Sigmoid colon (tissue), 7 donors: Measurements from ENCODE around the gene DSCAML1. TPM values are rescaled to one million over a fixed set of nuclear protein-coding genes. Genes with fewer than 3 reads are reported as not detected.
"Not testable (repeated sequence)": the region's sequence is repeated elsewhere in the genome, so short reads cannot be mapped to it uniquely, and the experiment has no call there.

Source experiments
- DNase-seq: peaks from one replicate; pipeline ENCODE4 v3.0.0-alpha.2; 2019
- H3K27ac ChIP-seq, 4 donors: fragments of 200-600 bp; sonication (generic); one replicate each; pipeline ENCODE4 v1.5.1; 2016 to 2019; ENCODE audit warnings: mild to moderate bottlenecking in 1 of 4
- H3K27me3 ChIP-seq, 3 donors: fragments of 200-600 bp; sonication (generic); one replicate each; pipeline ENCODE4 v1.5.1; 2019; ENCODE audit warnings: mild to moderate bottlenecking in 1 of 3
- H3K36me3 ChIP-seq, 4 donors: fragments of 200-600 bp; sonication (generic); one replicate each; pipeline ENCODE4 v1.5.1; 2016 to 2019
- H3K4me1 ChIP-seq, 4 donors: fragments of 200-600 bp; sonication (generic); one replicate each; pipeline ENCODE4 v1.5.1; 2017 to 2019
- H3K4me3 ChIP-seq, 4 donors: fragments of 200-600 bp; sonication (generic); one replicate each; pipeline ENCODE4 v1.5.1; 2017 to 2019; ENCODE audit warnings: mild to moderate bottlenecking in 2 of 4, moderate library complexity in 1 of 4
- H3K9me3 ChIP-seq, 4 donors: fragments of 200-600 bp in 3 of 4; sonication (generic) in 3 of 4; one replicate each; pipeline versions ENCODE4 v1.5.1 to v1.6.1; 2013 to 2019
- EP300 ChIP-seq, 4 donors: sonication (generic); formaldehyde crosslinking; IDR thresholded peaks; one replicate each; pipeline ENCODE4 v1.6.1; 2017; ENCODE audit warnings: antibody characterized with exemption in 4 of 4
- POLR2A ChIP-seq, 2 donors: fragments of 450-650 bp; IDR thresholded peaks; one replicate each; pipeline ENCODE4 v1.6.1; 2016; ENCODE audit warnings: antibody characterized with exemption in 2 of 2, mild to moderate bottlenecking in 2 of 2, moderate library complexity in 2 of 2
- POLR2AphosphoS5 ChIP-seq, 4 donors: sonication (generic); formaldehyde crosslinking; IDR thresholded peaks; one replicate each; pipeline ENCODE4 v1.6.1; 2017; ENCODE audit warnings: antibody characterized with exemption in 4 of 4
- WGBS, 2 donors: extraction: QIAGEN DNeasy Blood & Tissue Kit; methylation state at CpG; one replicate each; pipeline ENCODE4 v1.1.7; 2013; 5-methylcytosine and 5-hydroxymethylcytosine counted together
- intact Hi-C: fragments of 100-400 bp; cut with DNase I; formaldehyde crosslinking; loops from one replicate; pipeline ENCODE4 v1.15.1; 2023
- polyA plus RNA-seq, 3 donors: library from polyadenylated mRNA; stranded (reverse); fragments of 200-250 nt; gene quantifications; one replicate each; pipeline ENCODE4 v1.2.3, GENCODE V29; 2013
- total RNA-seq, 4 donors: library from RNA; depleted of rRNA; stranded (reverse); fragments of >200 nt; gene quantifications; one replicate each; pipeline ENCODE4 v1.1.0, GENCODE V29; 2016
- TF ChIP-seq, protein P1 (sequence below), 4 experiments: fragments of 450-650 bp in 3 of 4; fragments of 200-600 bp in 1 of 4; IDR thresholded peaks; one replicate each; pipeline ENCODE4 v1.5.1; 2016 to 2019; ENCODE audit warnings: antibody characterized with exemption in 4 of 4, mild to moderate bottlenecking in 3 of 4, moderate library complexity in 2 of 4
- donor health status: healthy with polysubstance abuse.
- donor health status: Bipolar disorder and iron deficiency.
- donor health status: healthy.

DSCAML1 gene
- total and polyA plus RNA-seq, 7 donors, result under 0.01 to 7.5 (median 1.2) TPM

DNA sequence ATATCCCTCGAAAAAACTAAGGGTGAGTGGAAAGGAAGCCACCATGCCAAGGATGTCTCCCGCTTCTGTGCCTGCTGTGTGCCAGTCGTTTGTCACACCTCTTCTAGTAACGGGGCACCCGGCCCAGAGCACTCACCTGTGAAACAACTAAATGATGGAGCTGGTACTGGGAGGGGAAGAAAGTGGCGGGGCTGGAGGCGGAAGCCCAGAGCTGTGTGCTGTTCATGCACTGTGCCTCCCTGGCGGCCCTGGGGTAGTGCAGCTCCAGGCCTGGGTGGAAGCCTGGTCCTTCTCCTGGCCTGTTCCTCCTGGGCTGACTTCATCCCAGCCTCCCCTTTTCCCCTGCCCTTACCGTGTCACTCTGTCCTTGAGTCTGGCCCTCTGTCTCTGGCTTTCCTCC, 339.2 kb downstream of the DSCAML1 start:
- Histone ChIP-seq H3K4me1 (no peaks in the 10 kb centered on the region), H3K36me3 (no peaks in the 10 kb centered on the region), H3K4me3 (no peak overlapping the region), H3K27ac (no peak overlapping the region), H3K27me3 (no peaks in the 10 kb centered on the region), H3K9me3 (peaks cover 0 to 5% (median 0%) of the 10 kb centered on the region in 4 donors)
- TF ChIP-seq POLR2A (IDR thresholded peaks at IDR 0.05) (no peak), POLR2AphosphoS5 (IDR thresholded peaks at IDR 0.05) (no peak), EP300 (IDR thresholded peaks at IDR 0.05) (no peak)
- TF ChIP-seq, protein P1, sequence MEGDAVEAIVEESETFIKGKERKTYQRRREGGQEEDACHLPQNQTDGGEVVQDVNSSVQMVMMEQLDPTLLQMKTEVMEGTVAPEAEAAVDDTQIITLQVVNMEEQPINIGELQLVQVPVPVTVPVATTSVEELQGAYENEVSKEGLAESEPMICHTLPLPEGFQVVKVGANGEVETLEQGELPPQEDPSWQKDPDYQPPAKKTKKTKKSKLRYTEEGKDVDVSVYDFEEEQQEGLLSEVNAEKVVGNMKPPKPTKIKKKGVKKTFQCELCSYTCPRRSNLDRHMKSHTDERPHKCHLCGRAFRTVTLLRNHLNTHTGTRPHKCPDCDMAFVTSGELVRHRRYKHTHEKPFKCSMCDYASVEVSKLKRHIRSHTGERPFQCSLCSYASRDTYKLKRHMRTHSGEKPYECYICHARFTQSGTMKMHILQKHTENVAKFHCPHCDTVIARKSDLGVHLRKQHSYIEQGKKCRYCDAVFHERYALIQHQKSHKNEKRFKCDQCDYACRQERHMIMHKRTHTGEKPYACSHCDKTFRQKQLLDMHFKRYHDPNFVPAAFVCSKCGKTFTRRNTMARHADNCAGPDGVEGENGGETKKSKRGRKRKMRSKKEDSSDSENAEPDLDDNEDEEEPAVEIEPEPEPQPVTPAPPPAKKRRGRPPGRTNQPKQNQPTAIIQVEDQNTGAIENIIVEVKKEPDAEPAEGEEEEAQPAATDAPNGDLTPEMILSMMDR (IDR thresholded peaks at IDR 0.05), result no peak
- 78 to 88% methylated on average over 9 of the region's 9 CpGs for WGBS, 2 donors
- no peak for DNase-seq
- intact Hi-C loops, result no loop called here

DNA sequence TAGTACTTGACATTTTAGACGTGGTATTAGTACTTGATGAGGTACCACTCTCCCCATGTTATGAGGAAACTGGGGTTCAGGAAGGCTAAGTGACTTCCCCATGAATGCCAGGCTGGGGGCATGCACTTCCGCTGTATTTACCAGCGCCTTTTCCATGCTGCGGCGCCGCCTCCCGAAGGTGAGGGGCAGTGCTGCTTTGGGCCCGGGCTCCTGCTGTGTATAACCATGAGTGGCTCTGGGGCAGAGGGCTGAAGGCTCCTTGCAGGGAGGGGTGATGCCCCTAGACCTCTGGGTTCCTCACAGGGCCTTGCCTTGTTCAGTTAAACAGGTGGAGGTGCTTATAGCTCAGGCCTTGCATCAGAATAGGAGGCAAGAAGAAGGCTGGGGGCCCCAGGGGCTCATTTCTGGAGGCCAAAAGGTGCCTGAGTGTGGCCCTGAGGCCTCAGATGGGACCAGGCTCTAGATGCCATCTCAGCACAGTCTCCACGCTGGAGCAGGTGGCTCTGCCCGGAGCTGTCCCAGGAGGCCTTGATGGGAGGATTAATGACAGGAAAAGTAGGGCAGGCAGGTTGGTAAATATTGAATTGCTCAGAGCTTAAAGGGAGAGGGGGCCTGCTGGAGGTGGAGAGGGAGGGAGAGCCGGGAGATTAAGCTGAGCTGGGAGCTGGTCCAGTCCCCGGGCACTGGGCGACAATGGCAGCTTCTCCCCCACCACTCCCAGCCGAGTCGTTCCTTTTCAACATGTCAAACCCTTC, 339.8 kb downstream of the DSCAML1 start:
- WGBS, 2 donors, result 80 to 89% methylated on average over 15 of the region's 15 CpGs
- H3K4me1 ChIP-seq, result no peaks in the 10 kb centered on the region
- peaks cover 0 to 5% (median 0%) of the 10 kb centered on the region in 4 donors for H3K9me3 ChIP-seq
- no peak for DNase-seq
- H3K27me3 ChIP-seq, result no peaks in the 10 kb centered on the region
- intact Hi-C loops, result no loop called here
- no peak overlapping the region for H3K4me3 ChIP-seq
- no peak for TF ChIP-seq POLR2AphosphoS5 (IDR thresholded peaks at IDR 0.05)
- no peak for TF ChIP-seq EP300 (IDR thresholded peaks at IDR 0.05)
- no peak for TF ChIP-seq POLR2A (IDR thresholded peaks at IDR 0.05)
- H3K27ac ChIP-seq, result no peak overlapping the region
- no peaks in the 10 kb centered on the region for H3K36me3 ChIP-seq

DNA sequence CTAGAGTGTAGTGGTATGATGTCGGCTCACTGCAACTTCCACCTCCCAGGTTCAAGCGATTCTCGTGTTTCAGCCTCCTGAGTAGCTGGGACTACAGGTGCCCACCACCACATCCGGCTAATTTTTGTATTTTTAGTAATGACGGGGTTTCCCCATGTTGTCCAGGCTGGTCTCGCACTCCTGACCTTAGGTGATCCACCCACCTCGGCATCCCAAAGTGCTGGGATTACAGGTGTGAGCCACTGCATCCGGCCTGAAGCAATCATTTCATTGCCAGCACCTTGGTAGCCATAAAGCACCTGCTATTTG, 340.3 kb downstream of the DSCAML1 start:
- H3K9me3 ChIP-seq, H3K4me1 ChIP-seq, H3K27me3 ChIP-seq, H3K27ac ChIP-seq, H3K4me3 ChIP-seq, H3K36me3 ChIP-seq, DNase-seq, intact Hi-C loops: not testable (repeated sequence)
- WGBS, 2 donors, result 90 to 94% methylated on average over 8 of the region's 8 CpGs

DNA sequence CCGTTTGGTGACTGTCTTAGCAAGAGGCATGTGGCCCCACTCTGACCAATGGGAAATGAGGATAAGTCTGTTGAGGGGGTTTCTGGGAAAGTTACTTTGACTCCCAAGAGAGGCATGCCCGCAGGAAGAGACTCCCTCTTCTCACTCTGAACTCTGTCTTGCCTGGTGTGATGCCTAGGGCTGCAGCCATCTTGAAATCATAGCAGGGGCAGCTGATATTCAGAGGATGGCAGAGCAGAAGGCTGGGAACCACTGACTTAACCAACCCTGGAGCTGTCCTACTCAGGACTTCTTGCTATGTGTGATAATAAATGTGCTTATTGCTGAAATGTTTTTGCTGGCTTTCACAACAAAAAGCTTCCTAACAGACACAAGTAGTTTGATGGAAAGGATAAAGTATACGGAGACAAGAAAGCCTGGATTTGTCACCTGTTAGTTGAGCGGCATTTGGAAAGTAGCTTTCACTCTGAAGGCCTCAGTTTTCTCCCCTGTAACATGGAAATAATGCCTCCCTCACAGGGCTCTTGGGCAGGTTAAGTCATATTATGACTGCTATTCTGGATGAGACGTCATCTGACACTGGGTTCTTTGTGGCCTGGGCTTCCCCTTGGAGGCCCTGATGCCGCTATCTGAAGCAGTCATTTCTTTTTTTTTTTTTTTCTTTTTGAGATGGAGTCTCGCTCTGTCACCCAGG, 340.8 kb downstream of the DSCAML1 start:
- Histone ChIP-seq H3K4me1 (no peaks in the 10 kb centered on the region), H3K27ac (no peak overlapping the region), H3K36me3 (no peaks in the 10 kb centered on the region), H3K27me3 (no peaks in the 10 kb centered on the region), H3K9me3 (peaks cover 0 to 5% (median 0%) of the 10 kb centered on the region in 4 donors), H3K4me3 (no peak overlapping the region)
- 85 to 91% methylated on average over 7 of the region's 7 CpGs for WGBS, 2 donors
- intact Hi-C loops, result no loop called here
- TF ChIP-seq POLR2A (IDR thresholded peaks at IDR 0.05) (no peak), EP300 (IDR thresholded peaks at IDR 0.05) (no peak), POLR2AphosphoS5 (IDR thresholded peaks at IDR 0.05) (no peak)
- TF ChIP-seq, protein P1 (IDR thresholded peaks at IDR 0.05), result no peak
- no peak for DNase-seq

DNA sequence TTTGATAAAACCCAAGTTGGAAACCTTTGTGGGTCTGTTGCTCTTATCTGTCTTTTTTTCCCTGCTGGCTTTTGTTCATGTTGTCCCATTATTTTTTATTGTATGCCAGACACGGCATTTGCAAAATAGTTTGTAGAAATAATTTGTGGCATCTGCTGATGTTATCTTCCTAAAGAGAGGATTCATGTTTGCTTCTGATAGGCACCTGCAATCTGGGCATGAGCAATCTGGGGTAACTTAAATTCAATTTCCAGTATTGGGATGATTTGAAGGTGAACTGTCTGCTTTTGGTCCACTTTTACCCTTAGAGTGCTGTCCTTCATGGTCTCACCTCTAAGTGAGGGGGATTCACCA, 342.5 kb downstream of the DSCAML1 start:
- TF ChIP-seq POLR2A (IDR thresholded peaks at IDR 0.05) (no peak), POLR2AphosphoS5 (IDR thresholded peaks at IDR 0.05) (no peak), EP300 (IDR thresholded peaks at IDR 0.05) (no peak)
- TF ChIP-seq, protein P1 (IDR thresholded peaks at IDR 0.05), result no peak
- Histone ChIP-seq H3K27me3 (no peaks in the 10 kb centered on the region), H3K9me3 (peaks cover 0 to 5% (median 0%) of the 10 kb centered on the region in 4 donors), H3K27ac (no peak overlapping the region), H3K4me3 (no peak overlapping the region), H3K36me3 (no peaks in the 10 kb centered on the region), H3K4me1 (no peaks in the 10 kb centered on the region)
- no peak for DNase-seq
- intact Hi-C loops, result no loop called here
- 88 to 94% methylated on average over 1 of the region's 1 CpG for WGBS, 2 donors
